HG03066 (cell line): ENCODE data around the gene CTSL.

Source experiments
- ATAC-seq: cut with Tn5 transposase; IDR thresholded peaks from one replicate; pipeline ENCODE4 v1.9.1; 2021; ENCODE audit warnings: low read depth; ENCODE audit not compliant: unreplicated experiment

CTSL gene

GRCh38 chr9:87725900-87726709 is at the start of gene CTSL:
TSS of gene CTSL (plus strand) at chr9:87726119. CDS start at chr9:87727604, 1,485 bp downstream.
- no peak for ATAC-seq

DNA sequence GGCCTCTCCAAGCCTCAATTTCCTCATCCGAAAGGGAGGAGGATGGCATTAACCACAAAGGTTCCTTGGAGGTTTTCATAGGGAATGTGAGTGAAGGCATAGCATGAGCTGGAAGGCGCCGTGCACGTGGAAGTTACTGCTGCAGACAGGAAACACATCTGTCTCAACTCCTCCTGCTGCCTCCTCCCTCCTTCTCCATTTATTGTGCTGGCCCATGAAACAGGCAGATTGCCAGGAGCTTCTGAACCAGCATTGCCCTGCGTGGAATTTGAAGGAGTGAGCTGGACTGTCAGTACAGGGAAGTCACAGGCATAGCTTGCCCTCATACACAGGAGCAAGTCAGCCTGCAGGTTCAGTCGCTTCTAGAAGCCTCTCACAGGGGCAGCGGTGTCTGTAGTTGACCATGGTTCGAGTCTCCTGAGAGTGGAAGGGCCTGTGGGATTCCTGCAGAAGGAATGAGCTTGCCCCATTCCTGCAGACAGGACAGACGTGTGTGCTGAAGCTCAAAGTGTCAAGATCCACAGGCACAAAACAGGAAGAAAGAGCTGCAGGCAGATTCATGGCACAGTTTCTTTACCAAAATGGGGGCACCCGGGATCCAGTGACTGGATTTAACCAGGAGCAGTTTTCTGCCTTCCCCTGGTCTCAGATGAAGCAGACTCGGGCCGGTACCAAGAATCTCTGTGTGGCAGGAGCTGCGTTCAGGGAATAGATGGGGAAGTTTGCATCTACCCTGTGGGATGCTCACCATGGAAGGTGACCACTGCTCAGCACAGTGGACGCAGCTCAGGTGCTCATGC is 48.7 kb upstream of the CTSL start:
- no peak for ATAC-seq

DNA sequence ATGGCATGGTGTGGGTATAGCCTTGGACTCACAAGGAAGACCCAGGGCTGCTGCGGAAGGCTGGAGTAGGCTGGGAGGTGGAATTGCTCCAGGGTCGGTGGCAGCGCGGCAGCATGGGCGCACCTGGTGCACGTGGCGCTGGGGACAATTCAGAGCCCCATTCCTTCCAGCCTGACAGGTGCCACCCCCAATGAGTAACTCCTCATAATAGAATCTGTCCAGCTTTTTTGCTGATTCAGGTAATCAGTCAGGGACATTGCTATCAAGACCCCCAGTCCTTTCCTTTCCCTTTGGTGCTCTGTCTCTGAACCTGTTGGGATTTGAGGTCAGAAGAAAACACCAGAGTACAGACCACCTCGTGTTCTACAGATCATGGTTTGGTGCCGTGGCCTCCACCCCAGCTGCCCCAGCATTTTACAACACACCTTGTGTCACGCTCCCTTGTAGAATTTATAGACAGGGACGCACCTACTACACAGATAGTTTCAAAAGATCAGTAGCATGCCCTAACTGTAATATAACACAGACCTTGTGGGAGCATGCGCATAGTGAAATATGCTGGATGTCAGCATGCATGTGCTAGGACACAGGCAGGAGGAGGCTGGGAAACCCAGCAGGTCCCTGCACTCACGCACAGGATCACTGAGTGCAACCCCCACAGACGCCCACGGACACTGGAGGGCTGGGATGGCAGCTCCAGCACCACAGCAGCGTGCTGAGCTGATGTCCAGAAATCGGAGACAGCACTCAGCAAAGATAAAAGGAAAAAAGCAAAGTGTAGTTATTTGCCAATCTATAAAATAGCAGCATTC is 47.9 kb upstream of the CTSL start:
- ATAC-seq = no peak

DNA sequence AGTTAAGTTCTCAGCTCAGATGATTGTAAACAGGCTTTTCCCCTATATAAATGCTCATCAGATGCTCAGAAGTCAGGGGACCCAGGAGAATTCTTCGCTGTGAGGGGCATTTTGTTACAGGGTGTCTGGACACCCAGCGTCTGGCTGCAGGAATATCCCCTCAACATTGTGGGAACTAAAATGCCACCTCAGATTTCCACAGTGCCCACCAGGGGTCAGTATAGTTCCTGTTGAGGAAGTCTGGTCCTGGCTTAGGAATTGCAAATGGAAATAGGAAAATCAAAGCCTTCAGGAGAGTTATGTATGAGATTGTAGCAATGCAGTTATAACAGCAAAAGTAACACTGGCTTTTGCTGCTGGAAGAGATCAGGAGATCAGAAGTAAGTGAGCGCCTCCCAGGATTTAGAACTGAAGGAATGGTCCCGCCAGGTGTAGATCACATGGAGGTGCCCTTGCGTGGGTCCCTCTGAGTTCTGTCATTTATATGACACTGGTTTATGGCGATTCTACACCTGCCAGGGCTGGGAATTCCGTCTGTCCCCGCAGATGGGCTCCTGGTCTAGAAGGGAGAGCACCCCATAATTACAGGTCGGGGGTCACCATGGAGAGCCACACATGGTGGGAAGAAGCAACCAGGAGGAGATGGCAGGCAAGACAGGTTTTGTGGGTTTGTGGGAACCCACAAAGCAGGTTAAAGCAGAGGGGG is 47.1 kb upstream of the CTSL start:
- ATAC-seq = no peak

DNA sequence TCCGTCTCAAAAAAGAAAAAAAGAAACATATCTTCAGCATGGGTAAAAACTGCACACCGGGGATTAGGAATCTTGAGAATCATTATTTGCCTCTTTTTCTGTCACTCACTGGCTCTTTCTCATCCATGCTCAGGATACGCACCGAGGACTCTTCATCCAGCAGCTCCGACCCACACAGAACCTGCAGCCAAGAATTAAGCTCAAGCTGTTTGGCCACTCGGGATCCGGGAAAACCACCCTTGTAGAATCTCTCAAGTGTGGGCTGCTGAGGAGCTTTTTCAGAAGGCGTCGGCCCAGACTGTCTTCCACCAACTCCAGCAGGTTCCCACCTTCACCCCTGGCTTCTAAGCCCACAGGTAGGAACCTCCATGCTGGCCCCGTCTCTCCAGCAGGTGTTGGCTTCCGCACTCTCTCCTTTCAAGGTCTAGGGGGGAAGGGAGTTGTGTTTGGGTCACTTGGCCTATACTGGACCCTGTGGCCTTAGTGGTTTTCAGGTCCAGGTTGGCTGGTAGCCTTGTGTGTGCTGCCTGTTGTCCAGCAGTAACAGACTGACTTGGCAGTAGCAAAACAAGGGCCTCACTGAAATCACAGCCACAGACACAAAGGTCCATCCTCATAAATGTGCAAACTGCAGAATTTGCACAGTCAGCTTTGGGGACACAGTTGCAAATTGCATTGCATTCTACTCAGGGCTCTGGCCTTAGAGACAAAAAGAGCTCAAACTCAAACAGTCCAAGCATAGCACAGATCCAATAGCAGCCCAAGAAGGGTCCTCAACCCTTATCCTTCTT is 44.5 kb upstream of the CTSL start:
- ATAC-seq = no peak

DNA sequence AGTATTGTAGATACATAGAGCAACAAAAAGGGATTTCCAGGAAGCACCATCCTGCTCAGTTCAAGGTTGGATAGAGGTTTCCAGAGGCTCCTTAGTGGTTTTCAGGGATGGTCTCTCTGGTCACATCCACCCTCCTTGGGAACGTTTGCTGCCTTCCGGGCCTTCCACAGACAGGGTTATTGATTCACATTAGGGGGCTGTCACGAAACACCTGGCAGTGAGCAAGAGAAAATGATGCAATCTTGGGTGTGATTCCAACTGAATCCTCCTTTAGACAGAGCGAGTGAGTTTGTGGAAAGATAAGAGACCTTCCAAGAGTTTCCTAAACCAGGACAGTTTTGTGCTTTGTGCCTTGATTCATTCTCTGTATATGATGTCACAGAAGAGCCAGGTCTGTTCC is 43.8 kb upstream of the CTSL start:
- ATAC-seq = no peak

DNA sequence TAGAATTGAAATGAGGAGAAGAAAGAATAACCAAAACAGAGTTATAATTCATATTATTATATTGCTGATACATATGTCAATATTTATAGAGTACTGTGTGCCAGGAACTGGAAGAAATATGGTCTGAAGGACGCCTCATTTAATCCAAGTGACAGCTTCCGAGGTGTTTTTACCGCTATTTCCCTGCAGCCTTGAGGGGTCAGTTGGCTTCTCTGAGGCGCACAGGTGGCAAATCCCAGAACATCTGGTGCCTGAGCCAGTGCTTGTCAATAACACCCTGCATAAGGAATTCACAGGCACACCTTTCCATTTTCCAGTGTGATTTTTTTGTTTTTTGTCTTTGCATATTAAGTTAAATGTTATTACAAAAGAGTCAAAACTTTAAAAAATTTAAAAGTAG is 43.3 kb upstream of the CTSL start:
- no peak for ATAC-seq

DNA sequence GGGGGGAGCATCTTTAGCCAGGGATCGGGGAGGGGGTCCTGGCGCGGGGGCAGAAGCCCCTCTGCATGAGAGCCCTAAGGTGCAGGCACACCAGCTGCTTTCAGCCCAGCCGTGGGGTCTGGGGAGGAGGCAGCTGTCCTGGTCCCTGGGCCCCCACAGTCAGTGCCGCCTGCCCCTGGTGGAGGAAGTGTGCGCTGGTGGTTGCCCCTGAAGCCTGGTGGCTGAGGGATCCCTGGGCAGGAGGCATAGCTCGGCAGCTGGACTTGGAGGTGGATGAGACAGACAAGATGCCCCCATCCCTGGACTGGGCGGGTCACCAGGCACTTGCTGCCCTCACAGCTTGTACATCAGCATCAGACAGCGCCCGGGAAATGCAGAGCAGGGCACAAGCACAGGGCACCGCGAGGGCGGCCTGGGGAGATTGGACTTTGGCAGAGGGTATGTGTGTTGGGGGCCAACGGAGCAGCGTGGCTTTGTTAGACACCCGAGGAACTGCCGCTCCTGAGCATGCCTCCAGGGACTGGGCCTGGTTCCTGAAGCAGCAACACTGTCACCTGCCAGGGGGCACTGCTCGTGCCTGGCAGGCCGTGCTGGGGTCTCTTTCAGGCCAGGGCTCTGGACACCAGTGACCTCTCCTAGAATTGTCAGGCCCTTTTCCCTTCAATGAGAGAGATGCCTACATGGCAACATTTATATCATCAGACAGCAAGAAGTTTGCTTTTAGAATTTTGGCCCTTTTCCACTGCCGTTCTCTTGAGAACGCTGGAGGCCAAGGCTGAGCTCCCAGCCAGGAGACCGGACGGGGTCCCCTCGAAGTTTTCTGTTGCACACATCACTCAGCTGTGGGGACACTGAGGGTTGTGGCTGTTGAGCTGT is 41.9 kb upstream of the CTSL start:
- ATAC-seq = no peak

GRCh38 chr9:87684627-87685219 is 41.2 kb upstream of the CTSL start:
- ATAC-seq = no peak

GRCh38 chr9:87685441-87685840 is 40.5 kb upstream of the CTSL start:
- ATAC-seq = no peak

DNA sequence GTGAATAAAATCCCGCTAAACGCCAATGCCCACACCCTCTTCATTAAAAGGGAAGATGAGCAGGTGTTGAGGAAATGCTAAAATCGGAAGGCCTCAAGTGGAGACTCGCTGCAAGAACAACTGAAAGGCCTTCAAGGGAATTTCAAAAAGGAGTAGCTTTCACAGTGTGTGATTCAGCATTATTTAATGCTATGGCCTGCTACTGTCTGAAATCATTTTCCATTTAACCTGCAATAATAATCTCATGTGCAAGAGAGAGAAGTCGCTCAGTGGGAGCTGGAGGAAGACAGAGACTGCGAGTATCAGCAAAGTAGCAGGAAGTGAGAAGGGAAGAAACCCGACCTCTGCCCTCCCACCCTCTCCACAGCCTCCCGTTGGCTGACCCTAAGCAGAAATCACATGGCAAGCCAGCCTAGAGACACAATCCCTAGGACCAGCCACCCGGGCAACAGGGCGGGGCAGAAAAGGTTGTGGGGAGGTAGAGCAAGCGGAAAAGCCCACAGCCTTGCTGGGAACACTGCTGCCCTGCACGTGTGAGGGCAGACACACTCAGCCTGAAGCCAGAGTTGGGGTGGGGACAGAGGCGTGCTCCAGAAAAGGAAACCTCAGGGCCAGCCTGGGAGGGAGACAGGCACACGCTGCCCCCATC is 39.9 kb upstream of the CTSL start:
- no peak for ATAC-seq

- ATAC-seq = no peak
These were observed 39.3 kb upstream of the CTSL start for GRCh38 chr9:87686520-87687090.

- ATAC-seq = no peak
These were observed 38.7 kb upstream of the CTSL start for GRCh38 chr9:87687207-87687606.

DNA sequence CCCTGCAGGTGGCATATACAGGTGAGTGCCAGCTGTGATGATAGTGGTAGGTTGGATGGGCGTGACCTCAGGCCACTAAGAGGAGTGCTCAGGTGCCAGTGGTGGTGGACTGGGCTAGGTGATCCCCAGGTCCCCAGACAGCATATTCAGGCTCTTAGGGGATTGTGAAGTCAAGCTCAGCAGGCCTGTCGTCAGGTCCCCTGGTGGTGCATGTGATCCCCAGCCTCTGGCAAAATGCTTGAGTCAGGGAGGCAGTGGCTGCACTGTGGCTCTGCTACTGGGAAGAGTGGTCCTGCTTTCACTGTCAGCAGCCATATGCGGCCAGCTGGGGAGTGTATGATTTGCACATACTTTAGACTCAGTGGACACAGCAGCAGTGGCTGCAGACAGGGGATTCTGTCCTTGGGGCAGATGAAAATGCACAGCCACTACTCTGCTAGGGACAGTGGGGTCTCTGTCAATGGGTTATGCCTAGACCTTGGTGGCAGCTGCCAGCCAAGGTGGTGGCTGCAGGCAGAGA is 31.6 kb upstream of the CTSL start:
- ATAC-seq = no peak

GRCh38 chr9:87695523-87695922 is 30.4 kb upstream of the CTSL start:
- ATAC-seq = no peak

- no peak for ATAC-seq
These were observed 29.3 kb upstream of the CTSL start for GRCh38 chr9:87696641-87697040.

GRCh38 chr9:87698069-87698809 is 27.7 kb upstream of the CTSL start:
- no peak for ATAC-seq
